Hepatocyte (in vitro differentiated cells): ENCODE measurements around the gene URAD. TPM values are rescaled to one million over a fixed set of nuclear protein-coding genes. Genes with fewer than 3 reads are reported as not detected.

Source experiments
- DNase-seq: peaks from one replicate; pipeline ENCODE4 v3.0.0-alpha.2; 2016; ENCODE audit warnings: low spot score
- H2AFZ ChIP-seq: fragments of 200-600 bp; sonication (generic); 2 replicates; pipeline ENCODE4 v1.6.0; 2016; ENCODE audit warnings: antibody characterized with exemption, mild to moderate bottlenecking
- H3K27ac ChIP-seq: fragments of 200-600 bp; sonication (generic); 2 replicates; pipeline ENCODE4 v1.5.1; 2016; ENCODE audit warnings: mild to moderate bottlenecking
- H3K27me3 ChIP-seq: fragments of 200-600 bp; sonication (generic); 2 replicates; pipeline ENCODE4 v1.6.1; 2016
- H3K36me3 ChIP-seq: fragments of 200-600 bp; sonication (generic); replicated peaks from 2 replicates; pipeline ENCODE4 v1.5.1; 2016; ENCODE audit warnings: low read depth; ENCODE audit not compliant: insufficient read depth
- H3K4me1 ChIP-seq: fragments of 200-600 bp; sonication (generic); 2 replicates; pipeline ENCODE4 v1.5.1; 2016; ENCODE audit warnings: mild to moderate bottlenecking, moderate library complexity; ENCODE audit not compliant: insufficient read depth
- H3K4me2 ChIP-seq: fragments of 200-600 bp; sonication (generic); 2 replicates; pipeline ENCODE4 v1.6.0; 2016
- H3K4me3 ChIP-seq: fragments of 200-600 bp; sonication (generic); 2 replicates; pipeline ENCODE4 v1.5.1; 2016; ENCODE audit warnings: mild to moderate bottlenecking
- H3K79me2 ChIP-seq: fragments of 200-600 bp; sonication (generic); 2 replicates; pipeline ENCODE4 v1.6.0; 2017; ENCODE audit warnings: mild to moderate bottlenecking
- H3K9me2 ChIP-seq: fragments of 200-600 bp; sonication (generic); replicated peaks from 2 replicates; pipeline ENCODE4 v1.6.0; 2017; ENCODE audit warnings: mild to moderate bottlenecking; ENCODE audit not compliant: insufficient read depth
- H3K9me3 ChIP-seq: fragments of 200-600 bp; sonication (generic); 2 replicates; pipeline ENCODE4 v1.5.1; 2016; ENCODE audit warnings: low read depth, mild to moderate bottlenecking
- H4K20me1 ChIP-seq: fragments of 200-600 bp; sonication (generic); 2 replicates; pipeline ENCODE4 v1.6.0; 2016; ENCODE audit warnings: mild to moderate bottlenecking; ENCODE audit not compliant: insufficient read depth, poor library complexity, severe bottlenecking
- EZH2 ChIP-seq: fragments of 200-600 bp; sonication (generic); IDR thresholded peaks from 2 replicates; pipeline ENCODE4 v1.6.1; 2016; ENCODE audit warnings: antibody characterized with exemption, mild to moderate bottlenecking, borderline replicate concordance
- EZH2phosphoT487 ChIP-seq: fragments of 200-600 bp; sonication (generic); IDR thresholded peaks from one replicate; pipeline ENCODE4 v1.6.1; 2018; ENCODE audit warnings: antibody characterized with exemption, mild to moderate bottlenecking, low read depth, moderate library complexity; ENCODE audit not compliant: unreplicated experiment, severe bottlenecking
- WGBS: methylation state at CpG from one replicate; pipeline ENCODE4 v1.1.6; 2016; ENCODE audit warnings: low lambda C conversion rate; ENCODE audit errors: missing lambda C conversion rate; 5-methylcytosine and 5-hydroxymethylcytosine counted together
- polyA plus RNA-seq: library from polyadenylated mRNA; unstranded; fragments of >200 nt; fragmentation: Nextera tagmentation; extraction: Ambion mirVana; gene quantifications from 2 replicates; pipeline ENCODE4 v1.2.1, GENCODE V29; 2016
- total RNA-seq: library from RNA; depleted of rRNA; stranded (reverse); fragments of >200 nt; gene quantifications from 2 replicates; pipeline ENCODE4 v1.2.3, GENCODE V29; 2014
- TF ChIP-seq, protein P1 (sequence below): fragments of 200-600 bp; sonication (generic); IDR thresholded peaks from 2 replicates; pipeline ENCODE4 v1.5.1; 2016; ENCODE audit warnings: antibody characterized with exemption, mild to moderate bottlenecking; ENCODE audit not compliant: poor library complexity

Gene URAD
- total and polyA plus RNA-seq, 2 experiments from 2014 or later, result 18.2 to 35.7 TPM

DNA sequence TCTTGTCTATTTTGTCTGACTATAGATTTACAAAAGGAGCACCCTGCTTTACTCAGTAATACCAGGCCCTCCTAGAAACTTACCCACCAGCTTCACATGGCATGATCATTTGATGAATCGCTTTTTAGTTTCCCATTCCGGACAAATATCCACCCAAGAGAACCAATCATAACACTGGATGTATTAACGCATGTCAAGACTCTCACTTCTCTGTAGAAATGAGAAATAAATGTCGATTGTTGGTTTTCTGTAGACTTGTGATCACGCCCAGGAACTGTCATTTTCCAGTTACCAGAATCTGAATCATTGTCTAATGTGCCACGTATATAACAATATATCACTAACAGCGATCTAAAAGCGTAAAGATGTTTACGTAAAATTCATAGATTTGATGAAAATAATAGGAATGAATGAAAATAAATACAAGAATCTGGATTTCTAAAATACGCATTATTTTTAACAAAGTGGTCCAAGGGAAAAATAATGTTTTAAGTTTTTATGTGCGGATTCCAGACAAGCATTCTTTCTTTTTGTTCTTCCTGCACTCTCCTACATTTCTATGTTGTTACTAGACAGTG lies 33.4 kb downstream of the URAD start:
- Histone ChIP-seq H3K27ac (peak overlapping the region; percentile 96), H3K4me3 (no peak overlapping the region), H3K27me3 (peaks cover 16% of the 10 kb centered on the region), H3K79me2 (no peaks in the 10 kb centered on the region), H4K20me1 (no peaks in the 10 kb centered on the region), H3K4me2 (peak overlapping the region; percentile 92), H3K36me3 (no peaks in the 10 kb centered on the region), H2AFZ (peak overlapping the region; percentile 94), H3K9me3 (no peaks in the 10 kb centered on the region), H3K4me1 (peaks cover 13% of the 10 kb centered on the region), H3K9me2 (no peaks in the 10 kb centered on the region)
- TF ChIP-seq EZH2phosphoT487, result no peak
- TF ChIP-seq EZH2, result no peak
- TF ChIP-seq, protein P1, sequence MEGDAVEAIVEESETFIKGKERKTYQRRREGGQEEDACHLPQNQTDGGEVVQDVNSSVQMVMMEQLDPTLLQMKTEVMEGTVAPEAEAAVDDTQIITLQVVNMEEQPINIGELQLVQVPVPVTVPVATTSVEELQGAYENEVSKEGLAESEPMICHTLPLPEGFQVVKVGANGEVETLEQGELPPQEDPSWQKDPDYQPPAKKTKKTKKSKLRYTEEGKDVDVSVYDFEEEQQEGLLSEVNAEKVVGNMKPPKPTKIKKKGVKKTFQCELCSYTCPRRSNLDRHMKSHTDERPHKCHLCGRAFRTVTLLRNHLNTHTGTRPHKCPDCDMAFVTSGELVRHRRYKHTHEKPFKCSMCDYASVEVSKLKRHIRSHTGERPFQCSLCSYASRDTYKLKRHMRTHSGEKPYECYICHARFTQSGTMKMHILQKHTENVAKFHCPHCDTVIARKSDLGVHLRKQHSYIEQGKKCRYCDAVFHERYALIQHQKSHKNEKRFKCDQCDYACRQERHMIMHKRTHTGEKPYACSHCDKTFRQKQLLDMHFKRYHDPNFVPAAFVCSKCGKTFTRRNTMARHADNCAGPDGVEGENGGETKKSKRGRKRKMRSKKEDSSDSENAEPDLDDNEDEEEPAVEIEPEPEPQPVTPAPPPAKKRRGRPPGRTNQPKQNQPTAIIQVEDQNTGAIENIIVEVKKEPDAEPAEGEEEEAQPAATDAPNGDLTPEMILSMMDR, result no peak
- WGBS, result 84% methylated on average over 11 of the region's 11 CpGs
- no peak for DNase-seq

GRCh38 chr13:27954406-27954851 lies 34.1 kb downstream of the URAD start:
- H4K20me1 ChIP-seq, result no peaks in the 10 kb centered on the region
- no peaks in the 10 kb centered on the region for H3K9me2 ChIP-seq
- H3K4me3 ChIP-seq, result peak overlapping the region; percentile 60
- WGBS, result 2% methylated on average over 53 of the region's 56 CpGs
- TF ChIP-seq, protein P1, result no peak
- peak; percentile 7 for TF ChIP-seq EZH2
- DNase-seq, result peak; percentile 76
- H3K27ac ChIP-seq, result peak overlapping the region; percentile 96
- no peaks in the 10 kb centered on the region for H3K79me2 ChIP-seq
- H3K36me3 ChIP-seq, result no peaks in the 10 kb centered on the region
- no peaks in the 10 kb centered on the region for H3K9me3 ChIP-seq
- peaks cover 14% of the 10 kb centered on the region for H3K27me3 ChIP-seq
- peak overlapping the region; percentile 94 for H2AFZ ChIP-seq
- H3K4me1 ChIP-seq, result peaks cover 7% of the 10 kb centered on the region
- peak overlapping the region; percentile 92 for H3K4me2 ChIP-seq

DNA sequence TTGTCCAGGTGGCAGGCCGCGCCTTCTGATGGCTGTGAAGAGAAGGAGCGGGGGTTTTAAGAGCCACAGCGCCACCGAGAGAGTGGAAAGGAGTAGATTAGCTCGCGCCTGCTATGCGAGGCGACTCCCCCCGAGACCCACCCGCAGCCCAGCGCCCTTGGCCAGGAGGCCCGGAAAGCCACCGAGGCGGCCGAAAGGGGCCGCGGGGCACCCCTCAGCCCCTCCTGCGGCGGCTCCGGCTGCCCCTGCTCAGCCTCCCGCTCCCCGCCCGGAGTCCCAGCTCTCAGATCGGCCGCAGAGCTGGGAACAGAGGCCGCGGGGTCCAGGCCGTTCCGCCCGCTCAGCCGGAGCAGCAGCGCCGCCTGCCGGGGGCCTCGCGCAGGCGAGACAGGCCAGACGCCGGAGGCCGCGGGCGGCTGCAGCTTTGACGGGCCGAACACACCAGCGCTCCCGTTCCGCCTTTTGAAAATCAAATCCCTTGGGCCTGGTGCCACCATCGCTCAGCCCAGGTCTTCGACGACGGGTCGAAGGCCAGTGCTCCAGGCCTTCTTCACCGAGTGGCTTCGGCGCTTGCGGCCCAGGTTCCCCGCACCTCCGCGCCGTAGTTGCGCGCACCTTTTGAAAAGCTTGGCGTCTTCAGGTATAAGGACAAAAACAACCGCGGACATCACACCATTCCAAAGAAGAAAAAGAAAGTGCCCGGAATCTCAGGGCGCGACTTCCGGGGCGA lies 34.7 kb downstream of the URAD start:
- Histone ChIP-seq H3K4me1 (peaks cover 7% of the 10 kb centered on the region), H3K27ac (peak overlapping the region; percentile 96), H2AFZ (peak overlapping the region; percentile 94), H3K9me2 (no peaks in the 10 kb centered on the region), H3K27me3 (peaks cover 12% of the 10 kb centered on the region), H4K20me1 (no peaks in the 10 kb centered on the region), H3K4me2 (peak overlapping the region; percentile 92), H3K4me3 (peak overlapping the region; percentile 60), H3K36me3 (no peaks in the 10 kb centered on the region), H3K9me3 (no peaks in the 10 kb centered on the region), H3K79me2 (no peaks in the 10 kb centered on the region)
- WGBS, result 3% methylated on average over 41 of the region's 71 CpGs
- peak; percentile 93 for DNase-seq
- TF ChIP-seq, protein P1, result peak; percentile 84
- TF ChIP-seq EZH2phosphoT487, result no peak
- TF ChIP-seq EZH2, result peak; percentile 35
